K562 (cell line): ENCODE results near the gene KNDC1.

ENCODE experiments used
- CHD4 ChIP-seq: fragments of 200-600 bp; sonication (generic); IDR thresholded peaks from 3 replicates; pipeline ENCODE4 v1.6.1; 2012; ENCODE audit warnings: low read depth, mild to moderate bottlenecking, mixed read lengths, low read length, inconsistent platforms; ENCODE audit not compliant: insufficient read depth, insufficient replicate concordance, poor library complexity, severe bottlenecking
- LARP7 ChIP-seq: fragments of 450-650 bp; IDR thresholded peaks from 2 replicates; pipeline ENCODE4 v1.6.1; 2016
- MAFK ChIP-seq: IDR thresholded peaks from 2 replicates; pipeline ENCODE4 v1.6.1; 2011; ENCODE audit warnings: low read length, improper control_type of control experiment
- PATZ1 ChIP-seq: fragments of 250-450 bp; sonication (Bioruptor Pico); IDR thresholded peaks from 2 replicates; pipeline ENCODE4 v1.5.0; 2020; ENCODE audit warnings: mild to moderate bottlenecking, borderline replicate concordance
- SRSF1 ChIP-seq: fragments of 200-400 bp; formaldehyde crosslinking; IDR thresholded peaks from 2 replicates; pipeline ENCODE4 v1.6.1; 2017; ENCODE audit warnings: mild to moderate bottlenecking, low read depth, low read length, moderate library complexity
- TAF15 ChIP-seq: fragments of 200-400 bp; formaldehyde crosslinking; IDR thresholded peaks from 2 replicates; pipeline ENCODE4 v1.6.1; 2017; ENCODE audit warnings: mild to moderate bottlenecking, low read depth, low read length, moderate library complexity
- TCF3 ChIP-seq: sonication (generic); formaldehyde crosslinking; IDR thresholded peaks from 2 replicates; pipeline ENCODE4 v1.4.0; 2020; ENCODE audit warnings: mild to moderate bottlenecking, missing genetic modification reagents
- ZBTB8A ChIP-seq: fragments of 450-650 bp; IDR thresholded peaks from 2 replicates; pipeline ENCODE4 v1.6.1; 2018; ENCODE audit warnings: mild to moderate bottlenecking, moderate library complexity; ENCODE audit not compliant: partially characterized antibody
- ZNF785 ChIP-seq: fragments of 250-450 bp; sonication (Bioruptor Pico); IDR thresholded peaks from 2 replicates; pipeline ENCODE4 v1.4.0; 2020; ENCODE audit warnings: mild to moderate bottlenecking
- TF ChIP-seq, protein P1 (sequence below), 3 experiments: IDR thresholded peaks in 2 of 3; conservative IDR thresholded peaks in 1 of 3; 2 replicates each; pipeline ENCODE4 v1.5.1; 2011 to 2012; ENCODE audit warnings: low read length in 3 of 3, mild to moderate bottlenecking in 3 of 3, control low read depth in 2 of 3, improper control_type of control experiment in 1 of 3, inconsistent platforms in 1 of 3, low read depth in 1 of 3, mixed read lengths in 1 of 3, moderate library complexity in 1 of 3; ENCODE audit not compliant: insufficient read depth in 2 of 3
- TF ChIP-seq, protein P2 (sequence below): sonication (generic); formaldehyde crosslinking; IDR thresholded peaks from 2 replicates; pipeline ENCODE4 v1.5.0; 2020; ENCODE audit warnings: missing genetic modification reagents

- TF ChIP-seq SRSF1 (no peak), PATZ1 (CRISPR knock-in tag) (no peak), ZNF785 (no peak), ZBTB8A (no peak), MAFK (no peak), LARP7 (no peak), TAF15 (no peak), CHD4 (no peak), TCF3 (CRISPR knock-in tag) (no peak)
- TF ChIP-seq, protein P1, sequence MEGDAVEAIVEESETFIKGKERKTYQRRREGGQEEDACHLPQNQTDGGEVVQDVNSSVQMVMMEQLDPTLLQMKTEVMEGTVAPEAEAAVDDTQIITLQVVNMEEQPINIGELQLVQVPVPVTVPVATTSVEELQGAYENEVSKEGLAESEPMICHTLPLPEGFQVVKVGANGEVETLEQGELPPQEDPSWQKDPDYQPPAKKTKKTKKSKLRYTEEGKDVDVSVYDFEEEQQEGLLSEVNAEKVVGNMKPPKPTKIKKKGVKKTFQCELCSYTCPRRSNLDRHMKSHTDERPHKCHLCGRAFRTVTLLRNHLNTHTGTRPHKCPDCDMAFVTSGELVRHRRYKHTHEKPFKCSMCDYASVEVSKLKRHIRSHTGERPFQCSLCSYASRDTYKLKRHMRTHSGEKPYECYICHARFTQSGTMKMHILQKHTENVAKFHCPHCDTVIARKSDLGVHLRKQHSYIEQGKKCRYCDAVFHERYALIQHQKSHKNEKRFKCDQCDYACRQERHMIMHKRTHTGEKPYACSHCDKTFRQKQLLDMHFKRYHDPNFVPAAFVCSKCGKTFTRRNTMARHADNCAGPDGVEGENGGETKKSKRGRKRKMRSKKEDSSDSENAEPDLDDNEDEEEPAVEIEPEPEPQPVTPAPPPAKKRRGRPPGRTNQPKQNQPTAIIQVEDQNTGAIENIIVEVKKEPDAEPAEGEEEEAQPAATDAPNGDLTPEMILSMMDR (IDR thresholded peaks at IDR 0.05 in 2 of 3, conservative IDR thresholded peaks at IDR 0.05 in 1 of 3; ENCODE audit: insufficient read depth in 2 of 3, low read depth in 1 of 3, low read length in 3 of 3), result no peak
- TF ChIP-seq, protein P2, sequence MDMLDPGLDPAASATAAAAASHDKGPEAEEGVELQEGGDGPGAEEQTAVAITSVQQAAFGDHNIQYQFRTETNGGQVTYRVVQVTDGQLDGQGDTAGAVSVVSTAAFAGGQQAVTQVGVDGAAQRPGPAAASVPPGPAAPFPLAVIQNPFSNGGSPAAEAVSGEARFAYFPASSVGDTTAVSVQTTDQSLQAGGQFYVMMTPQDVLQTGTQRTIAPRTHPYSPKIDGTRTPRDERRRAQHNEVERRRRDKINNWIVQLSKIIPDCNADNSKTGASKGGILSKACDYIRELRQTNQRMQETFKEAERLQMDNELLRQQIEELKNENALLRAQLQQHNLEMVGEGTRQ (CRISPR knock-in tag), result no peak
Observed at GRCh38 chr10:133239990-133240389, 80.0 kb downstream of the KNDC1 start.
